ENCODE data around the gene PHOSPHO1. TPM values are rescaled to one million over a fixed set of nuclear protein-coding genes. Genes with fewer than 3 reads are reported as not detected.
A peak's percentile ranks its signal among the peaks of the same experiment; 100 is the strongest.

Gene PHOSPHO1
- total RNA-seq, 2 experiments from 2014 or later = not detected

DNA sequence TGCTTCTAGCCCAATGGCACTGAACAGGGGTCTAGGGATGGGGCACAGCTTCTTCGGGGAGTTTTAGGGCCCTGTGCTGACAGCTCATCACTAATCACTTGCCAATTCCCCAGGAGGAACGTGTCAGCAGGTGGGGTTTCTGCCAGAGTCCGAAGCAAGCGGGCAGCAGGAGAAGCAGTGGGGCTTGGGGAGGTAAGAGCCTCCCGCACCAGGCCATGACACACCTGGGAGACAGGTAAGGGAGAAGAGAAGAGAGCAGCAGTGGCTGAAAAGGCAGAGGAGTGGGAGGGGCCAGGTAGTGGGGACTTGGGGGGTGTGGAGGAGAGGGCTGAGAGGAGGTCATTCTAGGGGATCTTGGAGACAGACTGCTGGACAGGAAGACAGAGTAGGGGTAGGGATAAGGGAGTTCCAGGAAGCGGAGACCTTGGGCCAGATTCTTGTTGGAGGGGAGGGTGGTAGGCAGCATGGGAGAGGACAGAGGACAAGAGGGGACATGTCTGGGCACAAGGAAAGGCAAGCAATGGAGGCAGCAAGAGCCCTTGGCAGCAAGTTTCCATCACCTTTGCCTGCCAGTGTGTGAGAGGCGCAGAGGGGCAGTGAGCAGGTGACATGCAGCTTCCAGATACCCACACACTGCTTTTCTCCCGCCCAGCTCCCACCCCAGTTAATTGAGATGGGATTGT, 4.9 kb downstream of the PHOSPHO1 start:
- H3K27ac Mint-ChIP-seq = no peak overlapping the region
- no peaks in the 10 kb centered on the region for H3K9me3 Mint-ChIP-seq
- H3K4me1 Mint-ChIP-seq (ENCODE audit: low read depth) = peaks cover 19% of the 10 kb centered on the region
- CTCF ChIA-PET = interaction anchor here (0.6 to 6.2 kb wide), 10 partner anchors 11 to 1492 kb away, joined by 3 to 117 read pairs (median 4); no protein-coding TSS in a partner anchor
- no peak overlapping the region for H3K4me3 Mint-ChIP-seq
- peaks cover 4% of the 10 kb centered on the region for H3K36me3 Mint-ChIP-seq (ENCODE audit: low read depth)
- intact Hi-C loops (cut with micrococcal nuclease) = loop anchor here (2.0 to 5.0 kb wide), 2 partner anchors 15 to 162 kb away; partner anchors contain the start of genes ABI3 and GNGT2
- no peak for DNase-seq
- H3K27me3 Mint-ChIP-seq (ENCODE audit: low read depth) = peaks cover 18% of the 10 kb centered on the region

DNA sequence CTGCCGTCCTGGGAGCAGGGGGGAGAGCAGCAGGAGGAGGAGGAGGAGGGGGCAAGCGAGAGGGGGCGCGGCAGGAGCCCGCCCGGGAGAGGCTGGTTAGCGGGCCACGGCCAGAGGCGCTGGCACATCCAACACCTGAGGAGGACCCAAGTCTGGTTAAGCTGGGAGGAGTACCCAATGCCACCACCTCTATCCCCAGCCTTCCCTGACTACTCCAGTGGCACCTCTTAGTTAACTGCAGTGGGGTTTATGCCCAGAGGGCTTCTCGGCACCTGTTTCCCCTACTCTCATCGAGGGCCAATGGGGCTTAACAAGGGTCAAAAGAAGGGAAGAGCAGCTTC, 5.6 kb downstream of the PHOSPHO1 start:
- Mint-ChIP-seq H3K4me3 (peak overlapping the region; percentile 63), H3K36me3 (ENCODE audit: low read depth) (peaks cover 8% of the 10 kb centered on the region), H3K4me1 (ENCODE audit: low read depth) (peaks cover 21% of the 10 kb centered on the region), H3K27ac (no peak overlapping the region), H3K9me3 (no peaks in the 10 kb centered on the region), H3K27me3 (ENCODE audit: low read depth) (peaks cover 18% of the 10 kb centered on the region)
- CTCF ChIA-PET = interaction anchor here (0.9 to 6.2 kb wide), 6 partner anchors 10 to 44 kb away, joined by 3 to 117 read pairs (median 4); no protein-coding TSS in a partner anchor
- no peak for DNase-seq
- intact Hi-C loops (cut with micrococcal nuclease) = loop anchor here (5.0 kb wide), 1 partner anchor 162 kb away; no protein-coding TSS in a partner anchor

DNA sequence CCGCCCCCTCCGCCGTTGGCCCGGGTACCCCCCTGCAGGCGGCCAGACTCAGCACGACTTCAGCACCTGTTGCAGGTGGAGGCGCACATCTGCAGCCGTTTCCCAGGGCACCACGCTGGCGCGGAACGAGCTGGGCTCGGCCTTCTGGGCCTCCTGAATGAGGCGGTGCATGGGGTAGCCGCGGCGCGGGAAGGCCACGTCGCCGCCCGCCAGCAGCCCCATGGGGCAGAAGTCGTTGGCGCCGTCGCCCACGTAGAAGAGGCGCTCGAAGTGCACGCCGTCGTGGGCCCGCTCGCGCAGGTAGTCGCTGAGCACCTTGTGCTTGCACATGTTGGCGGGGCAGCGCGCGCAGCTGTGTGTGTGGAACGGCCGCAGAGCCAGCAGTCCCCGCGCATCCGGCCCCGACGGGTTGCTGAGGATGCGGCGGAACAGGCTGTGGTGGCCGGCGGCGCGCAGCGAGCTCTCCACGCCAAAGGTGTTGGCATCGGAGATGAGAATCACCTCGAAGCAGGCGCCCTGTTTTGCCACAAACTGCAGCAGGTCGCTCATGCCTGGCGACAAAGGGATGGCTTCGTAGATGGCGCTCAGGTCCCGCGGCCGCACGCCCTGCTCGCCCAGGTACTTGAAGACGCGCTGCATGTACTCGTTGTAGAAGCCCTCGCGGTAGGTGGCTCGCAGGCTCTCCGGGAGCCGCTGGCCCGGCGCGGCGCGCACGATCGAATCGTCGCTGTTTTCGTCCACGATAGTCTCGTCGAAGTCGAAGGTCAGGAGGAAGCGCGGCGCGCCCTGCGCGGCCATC, 6.2 kb downstream of the PHOSPHO1 start:
- CTCF ChIA-PET = interaction anchor here (0.6 to 6.2 kb wide), 6 partner anchors 9 to 43 kb away, joined by 3 to 117 read pairs (median 4); no protein-coding TSS in a partner anchor
- H3K4me3 Mint-ChIP-seq = peak overlapping the region; percentile 63
- H3K27ac Mint-ChIP-seq = no peak overlapping the region
- H3K36me3 Mint-ChIP-seq (ENCODE audit: low read depth) = peaks cover 8% of the 10 kb centered on the region
- no peaks in the 10 kb centered on the region for H3K9me3 Mint-ChIP-seq
- intact Hi-C loops (cut with micrococcal nuclease) = no loop called here
- peak; percentile 60 for DNase-seq
- peaks cover 20% of the 10 kb centered on the region for H3K4me1 Mint-ChIP-seq (ENCODE audit: low read depth)
- peaks cover 15% of the 10 kb centered on the region for H3K27me3 Mint-ChIP-seq (ENCODE audit: low read depth)

DNA sequence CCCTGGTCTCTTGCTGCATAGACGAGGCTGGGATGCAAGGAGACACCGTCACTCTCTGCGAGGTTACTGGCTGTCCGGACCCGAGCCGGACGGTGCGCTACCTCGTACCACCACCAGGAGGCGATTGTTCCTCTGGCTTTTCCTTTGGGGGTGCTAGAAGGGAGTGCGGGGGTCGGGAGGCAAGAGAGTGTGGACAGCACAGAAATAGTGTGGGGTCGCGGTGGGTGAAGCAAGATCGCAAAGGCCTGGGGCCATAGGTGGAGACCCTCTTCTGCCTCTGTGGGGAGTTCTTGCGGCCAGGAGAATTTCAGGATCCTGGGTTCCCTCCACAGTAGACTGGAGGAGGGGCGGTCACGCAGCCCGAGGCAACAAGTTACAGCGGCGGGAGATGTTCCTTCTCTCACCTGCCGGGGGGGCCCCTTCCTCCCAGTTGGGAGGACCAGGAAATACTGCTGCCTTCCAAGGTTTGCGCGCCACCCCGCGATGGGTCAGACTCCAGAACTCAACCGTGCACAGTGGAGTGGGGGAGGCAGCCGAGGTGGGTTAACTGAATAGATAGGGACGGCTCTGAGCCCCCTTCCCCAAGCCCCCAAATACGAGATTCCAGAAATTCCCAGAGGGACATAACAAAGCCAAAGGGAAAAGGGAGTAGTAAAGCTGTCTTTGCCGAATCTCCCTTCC, 6.9 kb downstream of the PHOSPHO1 start:
- Mint-ChIP-seq H3K4me3 (peak overlapping the region; percentile 63), H3K36me3 (ENCODE audit: low read depth) (peaks cover 11% of the 10 kb centered on the region)

DNA sequence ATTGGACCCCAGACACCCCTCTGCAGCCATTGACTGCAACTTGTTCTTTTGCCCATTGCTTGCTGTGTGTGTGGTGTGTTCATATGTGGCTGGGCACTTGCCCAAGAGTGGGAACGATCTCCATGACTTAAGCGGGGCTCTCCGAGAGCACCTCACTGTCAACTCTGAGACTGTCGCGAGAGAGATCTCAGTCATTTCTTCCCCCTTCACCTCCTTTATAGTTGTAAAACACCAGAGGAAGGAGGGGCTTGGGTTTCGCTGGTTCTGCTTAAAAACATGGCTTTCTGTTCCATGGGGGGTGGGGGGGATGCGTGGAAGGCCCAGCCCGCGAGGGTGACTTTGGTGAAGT, 7.4 kb downstream of the PHOSPHO1 start:
- DNase-seq = no peak
- H3K4me3 Mint-ChIP-seq = peak overlapping the region; percentile 63
- peaks cover 14% of the 10 kb centered on the region for H3K36me3 Mint-ChIP-seq (ENCODE audit: low read depth)
- H3K27ac Mint-ChIP-seq = peak overlapping the region; percentile 19
- CTCF ChIA-PET = interaction anchor here (0.6 to 3.0 kb wide), 6 partner anchors 12 to 168 kb away, joined by 3 to 19 read pairs (median 9); partner anchors contain the start of genes ABI3 and GNGT2
- H3K4me1 Mint-ChIP-seq (ENCODE audit: low read depth) = peaks cover 32% of the 10 kb centered on the region
- no peaks in the 10 kb centered on the region for H3K9me3 Mint-ChIP-seq
- H3K27me3 Mint-ChIP-seq (ENCODE audit: low read depth) = peaks cover 10% of the 10 kb centered on the region
- intact Hi-C loops (cut with micrococcal nuclease) = no loop called here

More for the DNA sequence above, 6.9 kb downstream of the PHOSPHO1 start:
- H3K27ac Mint-ChIP-seq = peak overlapping the region; percentile 19
- H3K9me3 Mint-ChIP-seq = no peaks in the 10 kb centered on the region
- H3K27me3 Mint-ChIP-seq (ENCODE audit: low read depth) = peaks cover 10% of the 10 kb centered on the region
- peak; percentile 81 for DNase-seq
- CTCF ChIA-PET = interaction anchor here (1.0 to 3.0 kb wide), 4 partner anchors 9 to 43 kb away, joined by 3 to 14 read pairs (median 4); no protein-coding TSS in a partner anchor
- peaks cover 28% of the 10 kb centered on the region for H3K4me1 Mint-ChIP-seq (ENCODE audit: low read depth)
- intact Hi-C loops (cut with micrococcal nuclease) = no loop called here

DNA sequence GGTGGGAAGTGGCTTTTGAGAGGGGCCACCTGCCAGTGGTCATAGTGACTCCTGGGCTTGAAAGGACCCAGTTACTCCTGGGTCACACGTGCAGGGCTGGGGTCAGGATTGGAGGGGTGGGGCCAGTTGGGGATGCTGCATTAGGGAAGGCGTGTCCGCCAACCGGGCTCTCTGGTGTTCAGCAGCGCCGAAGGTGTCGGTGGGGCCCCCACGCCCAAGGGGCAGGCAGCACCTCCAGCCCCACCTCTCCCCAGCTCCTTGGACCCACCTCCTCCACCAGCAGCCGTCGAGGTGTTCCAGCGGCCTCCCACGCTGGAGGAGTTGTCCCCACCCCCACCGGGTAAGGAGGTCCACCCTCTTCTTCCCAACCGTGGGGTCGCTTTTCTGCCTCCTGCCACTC, 10.6 kb downstream of the PHOSPHO1 start:
- Mint-ChIP-seq H3K9me3 (no peaks in the 10 kb centered on the region), H3K4me3 (no peak overlapping the region), H3K4me1 (ENCODE audit: low read depth) (peaks cover 58% of the 10 kb centered on the region), H3K27me3 (ENCODE audit: low read depth) (peaks cover 4% of the 10 kb centered on the region), H3K36me3 (ENCODE audit: low read depth) (peaks cover 32% of the 10 kb centered on the region), H3K27ac (no peak overlapping the region)
- no peak for DNase-seq
- CTCF ChIA-PET = no interaction called here
- intact Hi-C loops (cut with micrococcal nuclease) = loop anchor here (2.0 kb wide), 1 partner anchor 27 kb away; no protein-coding TSS in a partner anchor

DNA sequence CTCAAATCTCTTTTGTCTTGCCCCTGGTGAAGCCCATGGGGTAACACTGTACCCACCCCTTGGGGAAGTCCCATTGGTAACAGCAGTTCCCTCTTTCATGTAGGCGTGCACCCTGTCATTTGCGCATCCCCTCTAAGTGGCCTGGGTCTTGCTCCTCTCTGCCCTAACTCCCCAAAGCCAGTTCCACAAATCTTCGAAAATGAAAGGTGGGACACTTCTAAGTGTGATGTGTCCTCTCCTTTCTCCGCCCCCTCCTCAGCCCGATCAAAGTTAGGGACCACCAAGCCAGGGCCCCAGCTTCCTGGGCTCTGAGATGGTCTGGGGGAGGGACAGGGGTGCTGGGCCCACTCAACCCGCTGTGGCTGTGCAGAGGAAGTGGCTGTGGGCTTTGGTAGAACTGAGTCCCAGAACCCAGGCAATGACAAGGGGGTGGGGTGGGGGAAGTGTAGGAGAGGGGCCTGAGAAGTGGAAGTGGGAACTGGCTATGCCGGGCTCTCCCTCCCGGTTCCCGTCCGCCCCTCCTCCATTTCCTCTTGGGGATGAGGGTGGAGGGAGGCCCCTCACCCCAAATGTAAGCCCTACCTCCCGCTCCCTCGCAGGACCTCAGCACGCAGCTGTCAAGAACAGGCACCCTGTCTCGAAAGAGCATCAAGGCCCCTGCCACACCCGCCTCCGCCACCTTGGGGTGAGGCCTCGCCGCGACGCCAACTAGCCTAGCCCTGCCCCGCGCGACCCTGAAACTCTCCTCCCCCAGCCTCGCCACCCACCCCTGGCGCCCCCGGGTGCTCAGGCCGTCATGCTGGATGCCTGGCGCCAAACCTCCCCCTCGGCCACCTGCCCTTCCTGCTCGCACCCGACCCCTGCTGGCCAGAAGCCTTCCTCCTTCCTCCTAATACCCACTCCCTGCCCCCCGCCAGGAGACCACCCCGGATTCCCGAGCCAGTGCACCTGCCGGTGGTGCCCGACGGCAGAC, 11.4 kb downstream of the PHOSPHO1 start:
- Mint-ChIP-seq H3K27ac (peak overlapping the region; percentile 28), H3K27me3 (ENCODE audit: low read depth) (no peaks in the 10 kb centered on the region), H3K4me3 (peak overlapping the region; percentile 11), H3K36me3 (ENCODE audit: low read depth) (peaks cover 33% of the 10 kb centered on the region), H3K4me1 (ENCODE audit: low read depth) (peaks cover 61% of the 10 kb centered on the region), H3K9me3 (no peaks in the 10 kb centered on the region)
- peak; percentile 54 for DNase-seq
- CTCF ChIA-PET = interaction anchor here (1.9 kb wide), 1 partner anchor 8 kb away, joined by 5 read pairs; no protein-coding TSS in a partner anchor
- intact Hi-C loops (cut with micrococcal nuclease) = loop anchor here (2.0 kb wide), 1 partner anchor 26 kb away; no protein-coding TSS in a partner anchor

DNA sequence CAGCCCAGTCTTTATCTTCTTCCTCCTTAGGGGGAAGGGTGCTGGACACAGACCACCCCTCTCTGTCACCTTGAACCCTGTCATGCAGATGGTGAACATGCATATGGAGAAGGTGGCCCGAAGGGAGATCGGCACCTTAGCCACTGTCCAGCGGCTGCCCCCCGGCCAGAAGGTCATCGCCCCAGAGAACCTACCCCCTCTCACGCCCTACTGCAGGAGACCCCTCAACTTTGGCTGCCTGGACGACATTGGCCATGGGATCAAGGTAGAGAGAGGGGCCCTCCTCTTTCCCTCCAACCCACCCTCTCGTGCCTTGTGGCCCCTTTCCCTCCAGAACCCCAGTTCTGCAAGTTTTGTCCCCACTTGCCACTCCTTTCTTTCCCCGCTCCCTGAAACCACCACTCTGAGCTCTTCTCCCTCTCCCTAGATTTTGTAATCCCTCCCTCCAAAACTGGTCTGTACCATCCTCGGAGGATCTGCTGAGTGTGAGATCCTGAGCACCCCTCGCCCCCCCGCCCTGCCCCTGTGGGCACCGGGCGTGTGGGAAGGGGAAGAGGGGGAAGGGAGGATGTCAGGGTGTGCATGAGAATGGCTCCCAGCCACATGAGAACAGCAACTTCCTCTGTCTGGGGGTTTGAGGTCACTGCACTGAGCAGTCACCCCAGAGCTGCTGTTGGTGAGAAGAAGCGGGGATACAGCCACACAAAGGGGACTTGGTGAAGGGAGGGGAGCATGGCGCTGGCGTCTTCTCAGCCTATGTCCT, 12.8 kb downstream of the PHOSPHO1 start:
- H3K27ac Mint-ChIP-seq = peak overlapping the region; percentile 66
- intact Hi-C loops (cut with micrococcal nuclease) = loop anchor here (2.0 kb wide), 1 partner anchor 25 kb away; no protein-coding TSS in a partner anchor
- peaks cover 30% of the 10 kb centered on the region for H3K36me3 Mint-ChIP-seq (ENCODE audit: low read depth)
- H3K4me1 Mint-ChIP-seq (ENCODE audit: low read depth) = peaks cover 63% of the 10 kb centered on the region
- CTCF ChIA-PET = interaction anchor here (1.9 kb wide), 1 partner anchor 10 kb away, joined by 5 read pairs; no protein-coding TSS in a partner anchor
- H3K27me3 Mint-ChIP-seq (ENCODE audit: low read depth) = no peaks in the 10 kb centered on the region
- peak overlapping the region; percentile 33 for H3K4me3 Mint-ChIP-seq
- DNase-seq = peak; percentile 72
- H3K9me3 Mint-ChIP-seq = no peaks in the 10 kb centered on the region

DNA sequence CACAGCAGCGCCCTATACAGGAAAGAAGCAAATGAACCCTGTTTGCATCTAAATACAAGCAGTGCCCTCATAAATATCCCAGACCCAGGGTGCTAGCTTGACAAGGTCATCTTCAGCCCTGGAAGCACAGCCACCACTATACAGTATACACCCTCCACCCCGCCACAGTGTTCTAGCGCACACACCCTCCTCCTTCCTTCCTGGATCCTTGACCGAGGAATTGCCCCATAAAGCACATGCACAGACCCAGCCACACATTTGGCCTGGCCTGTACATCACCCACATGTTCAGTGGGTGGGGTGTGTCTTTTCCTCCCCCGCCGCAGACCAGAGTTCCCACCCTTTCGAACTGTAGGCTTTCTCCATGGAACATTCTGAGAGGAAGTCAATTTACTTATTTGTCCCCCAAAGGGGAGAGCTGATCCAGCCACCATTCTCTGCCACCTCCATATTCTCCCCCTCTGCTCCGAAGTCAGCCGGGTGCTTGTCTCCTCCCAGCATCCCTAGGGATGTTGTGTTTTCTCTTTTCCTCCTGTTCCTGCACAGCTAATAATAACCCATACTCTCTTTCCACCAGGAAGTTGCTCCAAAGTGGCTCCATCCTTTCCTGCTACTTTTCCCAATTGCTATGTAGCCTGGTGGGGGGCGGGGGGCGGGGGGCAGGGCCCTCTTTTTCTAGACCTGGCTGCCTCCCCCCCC, 13.5 kb downstream of the PHOSPHO1 start:
- intact Hi-C loops (cut with micrococcal nuclease) = no loop called here
- no peak for DNase-seq
- Mint-ChIP-seq H3K36me3 (ENCODE audit: low read depth) (peaks cover 31% of the 10 kb centered on the region), H3K9me3 (no peaks in the 10 kb centered on the region), H3K4me1 (ENCODE audit: low read depth) (peaks cover 69% of the 10 kb centered on the region), H3K27ac (peak overlapping the region; percentile 20), H3K27me3 (ENCODE audit: low read depth) (no peaks in the 10 kb centered on the region), H3K4me3 (no peak overlapping the region)
- CTCF ChIA-PET = interaction anchor here (1.1 to 1.9 kb wide), 2 partner anchors 10 kb away, joined by 3 to 5 read pairs; no protein-coding TSS in a partner anchor

DNA sequence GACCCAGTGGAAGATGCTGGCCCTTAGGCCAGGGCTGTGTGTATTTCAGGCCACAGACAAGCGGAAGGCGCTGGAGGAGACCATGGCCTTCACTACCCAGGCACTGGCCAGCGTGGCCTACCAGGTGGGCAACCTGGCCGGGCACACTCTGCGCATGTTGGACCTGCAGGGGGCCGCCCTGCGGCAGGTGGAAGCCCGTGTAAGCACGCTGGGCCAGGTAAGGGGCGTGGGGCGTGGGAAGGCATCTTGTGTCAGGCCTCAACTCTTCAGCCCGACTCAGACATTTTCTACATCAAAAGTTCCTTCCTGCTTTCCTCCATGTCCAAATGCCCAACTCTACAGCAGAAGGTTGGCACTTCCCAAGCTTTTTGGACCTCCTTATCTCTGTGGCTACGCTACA, 14.1 kb downstream of the PHOSPHO1 start:
- intact Hi-C loops (cut with micrococcal nuclease) = no loop called here
- peaks cover 71% of the 10 kb centered on the region for H3K4me1 Mint-ChIP-seq (ENCODE audit: low read depth)
- CTCF ChIA-PET = interaction anchor here (1.1 kb wide), 1 partner anchor 10 kb away, joined by 3 read pairs; no protein-coding TSS in a partner anchor
- no peaks in the 10 kb centered on the region for H3K27me3 Mint-ChIP-seq (ENCODE audit: low read depth)
- no peak overlapping the region for H3K4me3 Mint-ChIP-seq
- DNase-seq = no peak
- H3K9me3 Mint-ChIP-seq = no peaks in the 10 kb centered on the region
- peak overlapping the region; percentile 28 for H3K27ac Mint-ChIP-seq
- H3K36me3 Mint-ChIP-seq (ENCODE audit: low read depth) = peaks cover 30% of the 10 kb centered on the region
